Measurements from ENCODE around the gene PHF11.

Gene PHF11

DNA sequence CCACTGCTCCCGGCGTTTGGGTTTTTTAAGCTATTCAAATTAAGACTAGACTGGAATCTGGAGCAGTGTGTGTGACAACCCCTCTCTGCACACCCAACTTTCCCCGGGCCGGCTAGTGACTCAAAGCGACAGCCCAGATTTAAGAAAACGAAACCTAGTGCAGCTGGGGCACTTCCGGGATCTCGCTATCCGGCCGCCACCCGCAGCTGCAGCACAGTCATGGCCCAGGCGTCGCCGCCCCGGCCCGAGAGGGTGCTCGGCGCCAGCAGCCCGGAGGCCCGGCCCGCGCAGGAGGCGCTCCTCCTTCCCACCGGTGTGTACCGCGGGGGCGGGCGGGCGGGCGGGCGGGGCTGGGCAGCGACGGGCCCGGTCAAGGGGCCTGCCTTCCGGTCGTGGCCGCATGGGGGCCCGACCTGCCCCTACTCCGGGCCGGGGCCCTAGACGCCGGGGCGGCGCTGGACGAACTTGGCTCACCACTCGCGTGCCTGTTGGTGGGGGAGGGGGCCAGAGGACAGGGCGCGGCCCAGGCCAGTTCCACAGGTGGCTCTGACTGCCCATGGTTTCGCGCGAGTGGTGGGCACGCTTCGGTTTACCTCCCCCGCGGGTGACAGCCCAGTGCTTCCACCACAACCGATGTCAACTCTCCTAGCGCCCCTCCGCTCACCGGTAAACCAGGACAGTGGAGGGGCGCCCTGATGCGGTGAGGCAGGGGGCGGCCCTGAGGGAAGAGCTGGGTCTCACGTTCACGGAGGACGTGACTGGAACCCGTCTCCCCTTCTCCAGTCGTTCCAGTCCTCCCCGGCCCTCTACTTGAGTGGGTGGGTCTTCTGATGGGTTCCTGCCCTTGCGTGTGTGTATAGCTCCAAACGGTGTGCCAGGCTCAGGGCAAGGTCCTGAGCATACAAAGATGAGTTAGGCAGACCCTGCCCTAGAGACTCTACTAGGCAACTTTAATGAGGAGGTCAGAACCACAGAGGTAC lies at the start of gene PHF11:
PHF11 (plus strand) TSS at position 171 of the 980 bp plus-strand sequence; CDS start at position 220, 49 bp downstream.
- Mint-ChIP-seq H3K4me3 (peak within 1 kb of the TSS; percentile 87), H3K9me3 (peaks cover 7% of the 10 kb centered on the region), H3K27ac (peak within 1 kb of the TSS; percentile 92), H3K4me1 (peaks cover 55% of the 10 kb centered on the region), H3K36me3 (peaks cover 61% of the 10 kb centered on the region)
- ATAC-seq = peak; percentile 93
- DNase-seq (ENCODE audit: low spot score in 2 of 2) = peak; percentile 74 to 90

DNA sequence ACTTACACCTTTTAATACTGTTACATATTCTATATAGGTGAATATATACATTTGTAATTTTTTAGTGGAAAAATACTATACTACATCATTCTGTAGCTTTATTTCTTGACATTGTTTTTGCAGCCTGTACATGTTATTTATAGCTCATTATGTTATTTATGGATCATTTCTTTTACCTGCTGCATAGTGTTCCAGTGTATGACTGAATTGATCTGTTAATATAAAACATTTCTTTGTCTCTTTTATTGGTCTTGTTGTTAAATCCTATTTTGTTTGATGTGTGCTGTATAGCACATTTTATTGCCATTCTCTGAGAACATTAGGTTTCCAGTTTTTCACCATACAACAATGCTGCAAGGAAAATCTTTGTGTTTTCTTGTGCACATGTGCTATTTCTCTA lies 49.3 kb upstream of the PHF11 start:
- Mint-ChIP-seq H3K4me3 (peak overlapping the region; percentile 90), H3K27ac (peak overlapping the region; percentile 98), H3K36me3 (peaks cover 22% of the 10 kb centered on the region), H3K4me1 (peaks cover 30% of the 10 kb centered on the region), H3K9me3 (peaks cover 2% of the 10 kb centered on the region)
- ATAC-seq = no peak
- DNase-seq (ENCODE audit: low spot score in 2 of 2) = no peak

DNA sequence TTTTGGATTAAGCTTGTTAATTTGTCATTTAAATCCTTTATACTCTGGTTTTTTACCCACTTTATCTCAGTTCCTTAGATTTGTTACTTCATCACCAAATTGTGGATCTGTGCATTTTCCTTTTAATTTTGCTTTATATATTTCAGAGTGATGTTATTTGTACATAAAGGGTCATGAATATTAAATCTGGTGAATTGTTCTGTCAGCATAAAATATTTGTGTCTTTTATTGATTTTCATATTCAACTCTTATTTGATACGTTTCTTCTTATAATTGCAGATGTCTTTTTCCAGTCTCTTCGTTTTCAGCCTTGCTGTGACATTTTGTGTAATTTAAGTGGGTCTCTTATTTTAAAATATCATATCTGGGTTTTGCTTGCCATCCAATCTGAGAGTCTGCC lies 47.0 kb upstream of the PHF11 start:
- no peak for DNase-seq (ENCODE audit: low spot score in 2 of 2)
- Mint-ChIP-seq H3K4me3 (peak overlapping the region; percentile 90), H3K9me3 (peaks cover 1% of the 10 kb centered on the region), H3K36me3 (peaks cover 34% of the 10 kb centered on the region), H3K27ac (peak overlapping the region; percentile 45), H3K4me1 (peaks cover 30% of the 10 kb centered on the region)
- ATAC-seq = no peak

DNA sequence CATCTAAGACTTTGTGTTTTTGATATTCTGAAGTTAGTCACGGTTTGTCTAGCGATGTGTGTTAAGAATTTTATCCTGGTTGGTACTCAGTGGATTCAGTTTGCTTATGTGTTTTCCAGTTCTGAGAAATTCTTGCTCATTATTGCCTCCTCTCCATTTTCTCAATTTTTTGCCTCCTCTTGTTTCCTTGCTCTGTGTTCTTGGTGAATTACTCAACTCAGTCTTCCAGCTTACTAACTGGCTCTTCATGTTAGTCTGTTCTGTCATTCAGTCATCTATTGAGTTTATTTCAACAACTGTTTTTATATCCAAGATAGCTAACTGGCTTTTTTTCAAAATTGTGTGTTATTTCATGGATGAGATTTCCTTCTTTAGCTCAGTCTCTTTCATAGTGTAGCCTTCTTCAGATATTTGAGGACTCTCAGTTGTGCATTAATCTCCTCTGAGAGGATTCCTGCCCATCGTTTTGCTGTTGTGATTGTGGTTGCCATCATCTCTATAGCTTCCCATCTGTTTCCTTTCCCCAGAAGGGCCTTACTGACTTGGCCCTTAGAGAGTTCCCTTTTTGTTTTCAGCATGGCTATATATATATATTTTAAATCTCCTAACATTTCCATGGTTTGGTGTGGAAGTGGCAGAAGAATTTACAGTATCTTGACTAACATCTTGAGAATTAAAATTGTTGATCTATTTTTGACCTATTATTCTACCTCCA lies 45.5 kb upstream of the PHF11 start:
- peak; percentile 66 for ATAC-seq
- H3K27ac Mint-ChIP-seq = peak overlapping the region; percentile 45
- no peaks in the 10 kb centered on the region for H3K9me3 Mint-ChIP-seq
- H3K4me1 Mint-ChIP-seq = peaks cover 37% of the 10 kb centered on the region
- no peak for DNase-seq (ENCODE audit: low spot score in 2 of 2)
- H3K36me3 Mint-ChIP-seq = peaks cover 20% of the 10 kb centered on the region
- H3K4me3 Mint-ChIP-seq = peak overlapping the region; percentile 90

DNA sequence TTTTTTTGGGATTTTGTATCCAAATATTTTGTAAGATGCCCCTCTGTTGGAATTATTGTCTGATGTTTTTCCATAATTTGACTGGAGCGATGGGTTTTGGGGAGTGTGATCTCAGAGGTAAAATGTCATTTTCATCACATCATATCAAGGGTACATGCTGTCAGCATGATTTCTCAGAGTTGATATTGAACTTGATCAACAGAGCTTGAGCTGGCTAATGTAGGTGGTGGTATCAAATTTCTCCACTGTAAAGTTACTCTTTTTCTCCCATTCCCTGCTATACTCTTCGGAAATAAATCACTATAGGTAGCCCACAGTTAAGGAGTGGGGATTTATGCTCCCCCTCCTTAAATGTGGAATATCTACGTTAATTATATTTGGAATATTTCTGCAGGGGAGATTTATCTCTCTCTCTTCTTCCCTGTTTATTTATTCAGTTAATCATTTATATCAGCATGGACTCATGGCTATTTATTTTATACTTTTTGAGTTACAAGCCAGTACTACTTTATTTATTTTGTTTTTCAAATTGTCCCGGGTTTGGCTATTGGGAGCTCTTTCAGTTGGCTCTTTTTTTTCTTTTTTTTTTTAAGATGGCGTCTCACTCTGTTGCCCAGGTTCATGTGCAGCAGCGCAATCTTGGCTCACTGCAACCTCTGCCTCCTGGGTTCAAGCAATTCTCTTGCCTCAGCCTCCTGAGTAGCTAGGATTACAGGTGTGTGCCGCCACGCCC lies 42.9 kb upstream of the PHF11 start:
- peaks cover 37% of the 10 kb centered on the region for H3K4me1 Mint-ChIP-seq
- DNase-seq (ENCODE audit: low spot score in 2 of 2) (no peak), ATAC-seq (no peak)
- H3K27ac Mint-ChIP-seq = no peak overlapping the region
- H3K9me3 Mint-ChIP-seq = no peaks in the 10 kb centered on the region
- no peak overlapping the region for H3K4me3 Mint-ChIP-seq
- H3K36me3 Mint-ChIP-seq = peaks cover 15% of the 10 kb centered on the region

DNA sequence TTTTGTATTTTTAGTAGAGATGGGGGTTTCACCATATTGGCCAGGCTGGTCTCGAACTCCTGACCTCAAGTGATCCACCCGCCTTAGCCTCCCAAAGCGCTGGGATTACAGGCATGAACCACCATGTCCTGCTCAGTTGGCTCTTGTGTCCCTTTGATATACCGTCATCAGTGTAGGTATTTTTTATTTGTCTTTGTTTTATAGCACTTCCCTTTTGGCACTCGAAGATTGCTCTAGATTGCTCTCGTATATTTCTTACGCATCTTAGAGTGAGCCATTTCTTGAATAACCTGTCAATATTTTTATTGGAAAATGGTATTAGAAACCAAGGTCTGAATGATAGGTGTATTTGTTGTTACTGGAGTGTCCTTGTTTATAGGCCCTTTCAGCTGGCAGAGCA lies 42.3 kb upstream of the PHF11 start:
- Mint-ChIP-seq H3K4me1 (peaks cover 37% of the 10 kb centered on the region), H3K4me3 (no peak overlapping the region), H3K9me3 (no peaks in the 10 kb centered on the region), H3K27ac (no peak overlapping the region), H3K36me3 (peaks cover 15% of the 10 kb centered on the region)
- ATAC-seq = no peak
- no peak for DNase-seq (ENCODE audit: low spot score in 2 of 2)

DNA sequence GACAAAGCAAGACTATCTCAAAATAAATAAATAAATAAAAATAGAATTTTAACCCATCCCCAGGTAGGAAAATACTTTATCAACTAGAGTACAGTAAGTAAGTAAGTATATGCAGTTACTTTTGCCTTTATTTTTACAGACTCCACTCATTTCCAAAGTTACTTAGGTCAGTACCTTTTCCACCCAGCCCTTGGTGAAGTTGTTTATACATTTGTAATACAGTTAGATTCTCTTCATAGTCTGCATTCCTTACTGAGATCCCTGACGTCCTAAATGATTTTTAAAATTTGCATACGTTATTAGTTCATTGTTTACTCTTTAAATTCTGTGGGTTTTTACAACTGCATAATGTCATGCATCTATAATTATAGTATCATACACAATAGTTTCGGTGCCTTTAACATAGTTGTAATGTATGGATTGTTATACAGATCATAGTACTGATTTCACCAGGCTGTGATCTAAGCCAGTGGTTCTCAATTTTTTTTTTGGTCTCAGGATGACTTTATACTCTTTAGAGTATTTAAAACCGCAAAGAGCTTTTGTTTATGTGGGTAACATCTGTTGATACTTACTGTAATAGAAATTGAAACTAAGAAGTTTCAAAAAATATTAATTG lies 41.3 kb upstream of the PHF11 start:
- ATAC-seq = peak; percentile 98
- peak overlapping the region; percentile 15 for H3K27ac Mint-ChIP-seq
- H3K9me3 Mint-ChIP-seq = no peaks in the 10 kb centered on the region
- peaks cover 15% of the 10 kb centered on the region for H3K36me3 Mint-ChIP-seq
- peaks cover 30% of the 10 kb centered on the region for H3K4me1 Mint-ChIP-seq
- peak overlapping the region; percentile 34 for H3K4me3 Mint-ChIP-seq
- DNase-seq (ENCODE audit: low spot score in 2 of 2) = no peak

DNA sequence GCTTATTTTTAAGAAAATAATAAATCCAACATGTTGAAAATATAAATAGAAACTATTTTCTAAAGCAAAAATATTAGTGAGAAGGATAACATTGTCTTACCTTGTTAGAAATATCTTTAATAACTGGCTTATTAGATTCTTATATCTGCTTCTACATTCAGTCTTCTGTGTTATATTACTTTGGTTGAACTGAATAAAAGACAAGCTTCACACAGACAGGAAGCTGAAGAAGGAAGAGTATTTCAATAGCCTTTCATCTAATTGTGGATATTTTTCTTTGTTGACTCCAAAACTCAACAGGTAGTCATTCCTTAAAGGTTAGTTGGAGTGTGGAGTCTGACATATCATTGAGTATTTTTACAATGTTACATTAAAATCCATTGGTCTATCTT lies 40.8 kb upstream of the PHF11 start:
- Mint-ChIP-seq H3K9me3 (no peaks in the 10 kb centered on the region), H3K4me3 (peak overlapping the region; percentile 34), H3K4me1 (peaks cover 25% of the 10 kb centered on the region), H3K27ac (no peak overlapping the region), H3K36me3 (peaks cover 16% of the 10 kb centered on the region)
- no peak for DNase-seq (ENCODE audit: low spot score in 2 of 2)
- no peak for ATAC-seq

DNA sequence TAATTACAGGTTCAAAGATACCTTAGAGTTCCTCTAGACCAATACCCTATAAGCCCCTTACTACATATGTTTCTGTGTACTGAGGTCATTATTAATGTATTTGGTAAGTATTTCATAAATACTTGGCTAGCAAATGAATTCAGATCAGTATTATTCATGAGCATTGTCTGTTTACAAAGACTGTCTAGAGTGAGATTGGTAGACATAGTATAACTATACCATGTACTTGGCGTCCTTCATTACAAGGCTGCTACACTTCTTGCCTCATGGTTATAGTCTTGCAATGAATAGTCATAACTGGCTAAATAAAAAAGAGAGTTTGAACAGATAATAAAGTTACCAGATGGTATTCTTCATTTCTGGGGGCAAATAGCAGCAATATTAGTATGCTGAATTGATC lies 39.6 kb upstream of the PHF11 start:
- H3K36me3 Mint-ChIP-seq = peaks cover 27% of the 10 kb centered on the region
- ATAC-seq (no peak), DNase-seq (ENCODE audit: low spot score in 2 of 2) (no peak)
- no peak overlapping the region for H3K4me3 Mint-ChIP-seq
- peaks cover 20% of the 10 kb centered on the region for H3K4me1 Mint-ChIP-seq
- no peaks in the 10 kb centered on the region for H3K9me3 Mint-ChIP-seq
- H3K27ac Mint-ChIP-seq = no peak overlapping the region

DNA sequence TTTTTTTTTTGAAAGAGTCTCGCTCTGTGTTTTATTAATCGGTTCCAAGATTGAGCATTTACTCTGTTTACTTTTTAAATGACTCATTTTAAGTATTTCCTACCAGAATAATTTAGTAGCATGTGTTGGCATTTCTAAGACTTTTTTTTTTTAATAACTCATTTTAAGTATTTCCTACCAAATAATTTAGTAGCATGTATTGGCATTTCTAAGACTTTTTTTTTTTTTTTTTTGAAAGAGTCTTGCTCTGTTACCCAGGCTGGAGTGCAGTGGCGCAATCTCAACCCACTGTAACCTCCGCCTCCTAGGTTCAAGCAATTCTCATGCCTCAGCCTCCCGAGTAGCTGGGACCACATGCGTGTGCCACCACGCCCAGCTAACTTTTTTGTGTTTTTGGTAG lies 38.5 kb upstream of the PHF11 start:
- H3K36me3 Mint-ChIP-seq = peaks cover 34% of the 10 kb centered on the region
- H3K27ac Mint-ChIP-seq = no peak overlapping the region
- ATAC-seq = no peak

DNA sequence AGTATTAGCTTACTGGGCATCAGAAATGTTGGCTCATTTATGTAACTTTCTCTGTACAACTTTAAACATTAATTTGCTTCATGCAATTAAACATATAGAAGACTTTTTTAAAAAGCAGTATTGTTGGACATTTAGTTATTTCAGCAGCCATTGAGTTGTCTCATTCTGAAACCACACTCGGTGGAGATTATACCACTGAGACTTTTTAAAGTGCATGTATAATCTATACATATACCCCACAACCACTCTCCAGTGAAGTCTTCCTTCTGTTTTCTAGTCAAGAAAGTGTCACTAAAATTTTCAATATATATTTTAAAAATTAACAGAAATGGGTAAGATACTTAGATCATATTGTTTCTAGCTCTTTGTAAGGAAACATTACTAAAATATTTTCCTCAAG lies 36.2 kb upstream of the PHF11 start:
- no peaks in the 10 kb centered on the region for H3K9me3 Mint-ChIP-seq
- DNase-seq (ENCODE audit: low spot score in 2 of 2) (no peak), ATAC-seq (peak; percentile 61)
- H3K27ac Mint-ChIP-seq = no peak overlapping the region
- H3K4me1 Mint-ChIP-seq = peaks cover 8% of the 10 kb centered on the region
- H3K4me3 Mint-ChIP-seq = no peak overlapping the region
- peaks cover 46% of the 10 kb centered on the region for H3K36me3 Mint-ChIP-seq

More for the DNA sequence above, 38.5 kb upstream of the PHF11 start:
- DNase-seq (ENCODE audit: low spot score in 2 of 2) = no peak
- Mint-ChIP-seq H3K4me3 (no peak overlapping the region), H3K4me1 (peaks cover 20% of the 10 kb centered on the region), H3K9me3 (no peaks in the 10 kb centered on the region)

DNA sequence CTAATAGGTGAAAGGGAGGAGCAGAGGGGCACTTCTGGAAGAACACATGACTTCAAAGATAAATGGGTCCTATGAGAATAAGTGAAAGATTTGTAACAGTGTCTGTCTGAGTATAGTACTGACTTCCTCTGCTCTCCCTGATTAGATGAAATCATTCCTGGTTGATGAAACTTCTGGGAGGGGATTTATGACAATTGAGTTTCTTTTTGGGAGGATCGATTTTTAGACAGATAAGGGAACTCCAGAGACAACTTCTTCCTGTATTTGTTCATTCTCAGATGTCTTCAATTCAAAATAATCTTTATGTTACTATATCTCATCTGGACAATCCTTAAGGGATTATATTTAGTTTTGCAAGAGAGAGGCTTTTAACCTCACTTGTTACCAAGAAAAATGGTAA lies 31.7 kb upstream of the PHF11 start:
- Mint-ChIP-seq H3K9me3 (no peaks in the 10 kb centered on the region), H3K36me3 (peaks cover 90% of the 10 kb centered on the region)

DNA sequence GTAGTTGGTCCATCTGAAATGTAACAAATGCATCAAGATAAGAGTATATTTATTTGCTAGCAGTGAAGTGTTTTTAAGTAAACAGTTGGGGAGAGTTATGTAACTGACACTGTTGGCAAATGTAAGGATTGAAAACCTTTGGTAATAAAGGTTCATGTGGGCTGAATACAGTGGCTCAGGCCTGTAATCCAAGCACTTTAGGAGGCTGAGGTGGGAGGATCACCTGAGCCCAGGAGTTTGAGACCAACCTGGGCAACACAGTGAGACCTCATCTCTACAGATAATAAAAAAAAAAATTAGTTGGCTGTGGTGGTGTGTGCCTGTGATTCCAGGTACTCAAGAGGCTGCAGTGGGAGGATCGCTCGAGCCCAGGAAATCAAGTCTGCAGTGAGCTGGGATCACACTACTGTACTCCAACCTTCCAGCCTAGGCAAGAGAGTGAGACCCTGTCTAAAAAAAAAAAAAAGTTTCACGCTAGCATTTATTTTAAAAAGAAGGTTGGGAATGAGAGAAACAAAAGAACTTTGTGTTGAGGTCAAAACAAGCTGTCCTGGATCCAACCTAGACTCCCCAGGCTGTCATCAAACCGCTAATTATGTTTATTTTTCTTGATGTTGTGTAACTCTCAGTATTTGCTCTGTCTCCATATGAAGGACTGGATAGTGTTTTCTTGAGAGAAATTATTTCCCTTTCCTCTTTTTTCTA lies 31.0 kb upstream of the PHF11 start:
- no peak for DNase-seq (ENCODE audit: low spot score in 2 of 2)
- no peak for ATAC-seq
- Mint-ChIP-seq H3K9me3 (no peaks in the 10 kb centered on the region), H3K36me3 (peaks cover 97% of the 10 kb centered on the region), H3K27ac (no peak overlapping the region), H3K4me1 (no peaks in the 10 kb centered on the region), H3K4me3 (no peak overlapping the region)

More for the DNA sequence above, 31.7 kb upstream of the PHF11 start:
- Mint-ChIP-seq H3K4me3 (no peak overlapping the region), H3K27ac (no peak overlapping the region), H3K4me1 (no peaks in the 10 kb centered on the region)
- DNase-seq (ENCODE audit: low spot score in 2 of 2) = no peak
- no peak for ATAC-seq

DNA sequence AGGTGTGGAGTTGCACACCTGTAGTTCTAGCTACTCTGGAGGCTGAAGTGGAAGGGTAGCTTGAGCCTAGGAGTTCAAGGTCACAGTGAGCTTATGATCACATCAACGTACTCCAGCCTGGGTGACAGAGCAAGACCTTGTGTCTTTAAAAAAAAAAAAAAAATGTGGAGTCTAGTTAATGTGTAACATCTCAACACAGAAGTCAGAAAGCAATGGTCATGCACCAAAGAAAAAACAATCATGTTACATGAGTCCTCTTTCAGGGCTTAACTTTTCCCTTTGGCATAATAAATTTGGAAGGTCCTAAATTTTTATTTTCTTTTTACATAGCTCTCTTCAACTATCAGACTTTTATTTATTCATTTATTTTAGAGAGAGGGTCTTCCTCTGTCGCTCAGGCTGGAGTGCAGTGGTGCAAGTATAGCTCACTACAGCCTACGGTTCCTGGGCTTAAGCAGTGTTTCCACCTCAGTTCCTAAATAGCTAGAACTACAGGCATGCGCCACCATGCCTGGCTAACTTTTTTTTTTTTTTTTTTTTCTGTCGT lies 29.4 kb upstream of the PHF11 start:
- peaks cover 99% of the 10 kb centered on the region for H3K36me3 Mint-ChIP-seq
- no peaks in the 10 kb centered on the region for H3K4me1 Mint-ChIP-seq
- no peak overlapping the region for H3K27ac Mint-ChIP-seq
- no peak for ATAC-seq
- DNase-seq (ENCODE audit: low spot score in 2 of 2) = no peak
- H3K4me3 Mint-ChIP-seq = no peak overlapping the region
- H3K9me3 Mint-ChIP-seq = no peaks in the 10 kb centered on the region
